Fibroblast of skin of right quadriceps (primary cell): Measurements from ENCODE around the gene CMKLR1.

ENCODE experiments used
- DNase-seq: peaks from one replicate; pipeline ENCODE4 v3.0.0-alpha.2; 2013

The CMKLR1 gene

GRCh38 chr12:108315486-108316105 lies 23.5 kb downstream of the CMKLR1 start:
- DNase-seq = no peak

- no peak for DNase-seq
Observed at GRCh38 chr12:108313606-108314351, 25.3 kb downstream of the CMKLR1 start.

GRCh38 chr12:108313241-108313605 lies 25.9 kb downstream of the CMKLR1 start:
- DNase-seq = no peak

DNA sequence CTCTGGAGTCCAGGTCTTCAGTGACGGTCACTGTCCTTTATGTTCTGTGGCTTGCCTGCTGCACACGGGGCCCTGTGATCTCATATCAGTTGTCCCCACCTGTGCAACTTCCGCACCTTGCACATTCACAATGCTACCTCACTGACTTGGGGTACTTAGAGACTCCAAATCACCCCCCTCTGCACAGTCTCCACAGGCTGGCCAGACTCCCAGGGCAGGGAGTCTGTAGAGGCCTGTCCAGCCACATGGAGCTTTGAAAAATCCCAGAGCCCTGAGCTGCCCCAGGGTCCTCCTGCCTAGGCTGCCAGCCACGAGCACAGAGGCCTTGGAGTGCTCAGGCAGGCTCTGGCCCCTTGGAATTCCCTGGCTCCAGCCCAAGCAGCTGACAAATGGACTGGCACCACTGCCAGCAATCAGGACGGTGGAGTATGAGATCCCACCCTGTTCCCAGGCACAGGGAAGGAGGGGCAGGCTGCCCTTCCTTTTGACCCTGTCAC lies 26.4 kb downstream of the CMKLR1 start:
- no peak for DNase-seq

DNA sequence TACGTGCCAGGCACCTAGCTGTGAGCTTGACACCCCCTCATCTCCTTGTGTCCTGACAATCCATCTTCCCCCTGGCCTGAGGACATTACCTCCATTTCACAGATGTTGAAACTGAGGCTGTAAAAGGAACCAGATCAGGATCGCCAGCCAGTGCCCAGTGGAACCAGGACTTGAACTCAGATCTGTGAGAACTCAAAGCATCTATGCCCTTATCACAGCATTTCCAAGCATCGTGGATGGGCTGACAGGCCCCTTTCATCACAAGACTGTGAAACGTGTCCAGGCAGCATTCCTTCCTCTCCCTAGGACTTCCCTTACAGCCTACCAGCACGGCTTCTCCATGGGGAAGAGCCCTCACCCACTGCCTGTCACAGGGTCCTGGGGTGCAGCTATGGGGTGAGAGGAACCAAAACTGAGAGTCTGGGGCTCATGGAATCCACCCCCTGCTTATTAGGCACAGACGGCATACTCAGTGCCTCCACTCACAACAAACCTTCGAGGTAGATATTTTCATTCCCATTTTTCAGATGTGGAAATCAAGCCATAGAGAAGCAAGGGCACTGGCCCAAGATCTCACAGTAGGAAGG lies 26.9 kb downstream of the CMKLR1 start:
- no peak for DNase-seq

DNA sequence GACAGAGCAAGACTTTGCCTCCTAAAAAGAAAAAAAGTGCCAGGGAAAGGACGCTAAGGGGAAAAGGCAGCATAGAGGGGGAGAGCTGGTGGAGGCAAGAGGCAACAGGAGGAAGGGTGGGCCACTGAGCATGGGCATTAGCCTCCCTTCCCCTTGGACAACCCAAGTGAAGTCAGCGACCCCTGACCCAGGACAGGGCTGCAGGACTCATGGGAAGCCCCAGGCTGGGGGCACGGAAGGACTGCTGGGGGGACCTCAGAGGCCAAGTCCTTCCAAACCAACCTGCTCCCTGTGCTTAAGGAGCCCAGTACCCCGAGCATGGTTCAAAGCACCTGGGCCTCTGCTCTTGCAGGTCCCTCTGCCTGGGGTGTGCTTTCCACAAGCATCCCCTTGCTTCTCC lies 27.5 kb downstream of the CMKLR1 start:
- no peak for DNase-seq

DNA sequence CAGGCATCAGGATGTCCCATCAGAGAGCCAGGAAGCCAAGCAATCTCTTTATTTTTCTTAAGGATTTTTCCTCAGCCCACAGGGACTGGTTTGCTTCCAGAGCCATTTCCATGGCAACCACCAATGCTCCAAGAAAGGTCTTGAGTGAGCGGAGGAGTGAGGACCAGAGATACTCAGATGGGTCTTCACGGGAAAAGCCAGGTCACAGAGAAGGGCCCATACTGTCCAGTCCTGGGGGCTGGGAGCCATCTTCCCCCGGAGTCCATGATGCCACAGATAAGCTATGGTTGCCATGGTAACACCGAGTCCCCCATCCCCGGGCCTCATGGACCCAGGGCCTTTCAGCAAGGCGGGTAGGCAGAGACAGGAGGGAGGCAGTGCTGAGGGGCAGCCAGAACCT lies 28.6 kb downstream of the CMKLR1 start:
- DNase-seq = peak; percentile 13

DNA sequence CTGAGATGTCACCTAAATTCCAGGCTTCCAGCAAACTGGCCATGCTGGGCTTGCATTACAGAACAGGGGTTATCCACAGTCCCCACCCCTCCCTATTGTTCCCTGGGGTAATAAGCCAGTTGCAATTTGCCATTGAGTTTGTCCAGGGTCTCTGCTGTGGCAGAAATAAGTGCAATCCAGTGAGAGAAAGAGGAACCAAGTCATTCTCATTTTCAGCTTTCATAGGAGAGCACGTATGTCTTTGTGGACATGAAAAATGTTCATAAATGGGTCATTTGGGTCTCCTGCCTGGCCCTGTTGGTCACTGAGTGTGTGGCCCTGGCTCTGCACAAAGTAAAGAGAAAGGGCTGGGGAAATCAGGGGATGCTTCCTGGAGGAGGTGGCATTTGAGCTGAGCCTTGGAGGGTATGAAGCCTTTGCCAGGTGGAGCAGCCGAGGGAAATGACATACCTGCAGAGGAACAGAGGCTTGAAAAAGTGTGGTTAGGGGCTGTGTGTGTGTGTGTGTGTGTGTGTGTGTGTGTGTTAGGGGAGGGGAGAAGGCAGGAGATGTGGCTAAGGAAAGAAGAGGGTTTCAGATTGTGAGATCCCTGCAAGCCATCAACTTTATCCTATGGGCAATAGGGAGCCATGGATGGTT lies 29.3 kb downstream of the CMKLR1 start:
- no peak for DNase-seq

DNA sequence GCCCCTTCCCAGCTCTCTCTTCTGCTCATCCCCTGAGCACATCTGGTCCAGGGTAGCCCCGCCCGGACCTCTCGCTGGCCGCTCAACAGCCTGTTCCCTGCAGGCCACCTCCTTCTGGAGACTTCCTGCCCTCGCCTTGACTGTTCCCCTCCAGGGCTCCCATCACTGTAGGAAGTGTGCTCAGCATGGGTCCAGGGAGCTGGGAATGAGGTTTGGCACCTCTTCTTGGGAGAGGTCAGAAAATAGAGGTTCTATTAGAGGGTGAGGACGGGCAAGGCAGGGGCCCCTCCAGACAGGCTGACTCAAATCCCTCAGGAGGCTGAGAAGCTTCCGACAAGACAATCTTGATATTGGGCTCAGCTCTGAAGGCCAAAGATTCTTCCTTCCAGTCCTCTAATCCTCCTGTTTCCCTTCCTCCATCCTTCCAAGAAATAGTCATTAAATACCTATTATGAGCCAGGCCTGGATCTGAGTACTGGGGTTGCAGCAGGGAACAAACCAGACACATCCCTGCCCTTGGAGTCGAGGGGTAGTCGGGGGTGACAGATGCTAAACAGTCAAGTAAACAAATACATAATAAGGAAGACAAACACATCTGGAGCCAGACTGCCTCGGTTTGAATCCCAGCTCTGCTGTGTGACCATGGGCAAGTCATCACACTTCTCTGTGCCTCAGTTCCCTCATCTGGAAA lies 30.6 kb downstream of the CMKLR1 start:
- DNase-seq = peak; percentile 23

DNA sequence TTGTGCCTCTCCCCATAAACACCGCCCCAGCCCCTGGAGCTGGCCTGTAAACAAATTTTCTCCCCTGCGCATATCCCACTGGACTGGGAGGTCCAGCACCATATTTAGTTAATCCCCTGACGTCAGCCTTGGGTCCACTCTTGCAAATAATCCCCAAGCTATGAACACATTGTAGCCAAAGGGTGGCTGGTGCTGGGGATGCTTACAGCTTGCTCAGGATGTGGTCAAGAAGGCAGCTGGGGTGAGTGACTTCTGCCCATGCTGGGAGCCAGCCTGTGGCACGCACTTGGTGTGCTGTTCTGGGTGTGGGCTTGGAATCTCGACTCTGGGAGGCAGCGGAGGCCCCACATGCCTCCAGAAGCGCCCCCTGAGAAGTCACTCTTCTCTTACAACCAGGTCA lies 32.1 kb downstream of the CMKLR1 start:
- DNase-seq = peak; percentile 14

DNA sequence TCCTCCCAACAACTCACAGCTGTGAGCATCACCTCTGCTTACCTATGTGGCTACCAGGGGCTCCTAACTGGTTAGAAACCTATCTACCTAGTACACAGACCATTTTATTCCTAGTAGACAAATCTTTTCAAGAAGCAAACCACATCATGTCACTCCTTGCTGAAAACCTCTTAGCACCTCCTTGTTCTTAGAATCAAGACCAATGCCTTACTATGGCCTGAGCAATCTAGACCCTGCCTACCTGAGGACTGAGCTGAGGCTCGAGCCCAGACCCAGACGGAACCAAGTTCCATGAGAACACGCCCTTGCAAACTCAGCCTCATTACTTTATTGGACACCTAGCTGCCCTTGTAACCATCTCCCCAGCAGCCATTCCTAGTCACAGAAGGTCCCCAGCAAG lies 32.6 kb downstream of the CMKLR1 start:
- DNase-seq = no peak

DNA sequence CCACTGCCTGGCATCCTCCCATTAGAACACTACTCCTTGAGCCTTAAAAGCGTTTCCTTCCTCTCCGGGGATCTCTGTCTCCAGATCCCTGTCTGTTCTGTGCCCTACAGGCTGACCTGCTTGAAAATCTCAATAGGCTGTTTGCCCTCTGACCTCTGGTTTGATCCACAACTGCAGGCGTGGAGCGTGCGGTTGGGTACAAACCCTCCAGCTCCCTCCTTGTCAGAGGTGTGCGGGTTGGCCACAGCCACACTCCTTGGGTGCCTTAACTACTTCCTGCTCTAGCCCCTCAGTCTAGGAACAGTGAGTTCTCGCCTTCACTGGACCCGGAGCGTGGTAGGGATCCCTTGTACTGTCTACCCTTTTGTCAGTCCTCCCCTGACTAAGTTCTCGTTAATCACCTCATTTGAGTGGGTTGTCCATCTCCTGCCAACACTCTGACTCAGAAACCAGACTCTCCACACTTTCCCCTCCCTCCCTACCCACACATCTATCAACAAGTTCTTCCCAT lies 33.1 kb downstream of the CMKLR1 start:
- DNase-seq = peak; percentile 46

- peak; percentile 85 for DNase-seq
Observed at GRCh38 chr12:108305520-108305919, 33.6 kb downstream of the CMKLR1 start.

DNA sequence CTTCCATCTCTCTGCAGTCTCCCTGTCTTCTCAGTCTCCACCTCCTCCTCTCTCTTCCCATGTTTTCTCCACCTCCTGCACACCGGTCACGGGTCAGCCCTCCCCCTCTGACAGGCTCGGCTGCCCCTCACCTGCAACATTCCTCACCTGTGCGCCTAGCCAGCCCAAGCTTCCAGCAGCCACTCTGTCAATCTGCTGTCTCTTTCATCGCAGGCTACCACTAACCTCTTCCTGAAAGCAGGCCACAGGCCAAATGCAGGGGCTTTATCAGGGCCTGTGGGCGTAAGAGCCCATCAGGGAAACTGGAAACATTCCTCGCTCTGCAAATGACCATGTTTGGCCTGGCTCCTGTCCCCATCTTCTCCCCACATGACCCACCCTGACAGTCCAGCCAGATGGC lies 34.5 kb downstream of the CMKLR1 start:
- no peak for DNase-seq

DNA sequence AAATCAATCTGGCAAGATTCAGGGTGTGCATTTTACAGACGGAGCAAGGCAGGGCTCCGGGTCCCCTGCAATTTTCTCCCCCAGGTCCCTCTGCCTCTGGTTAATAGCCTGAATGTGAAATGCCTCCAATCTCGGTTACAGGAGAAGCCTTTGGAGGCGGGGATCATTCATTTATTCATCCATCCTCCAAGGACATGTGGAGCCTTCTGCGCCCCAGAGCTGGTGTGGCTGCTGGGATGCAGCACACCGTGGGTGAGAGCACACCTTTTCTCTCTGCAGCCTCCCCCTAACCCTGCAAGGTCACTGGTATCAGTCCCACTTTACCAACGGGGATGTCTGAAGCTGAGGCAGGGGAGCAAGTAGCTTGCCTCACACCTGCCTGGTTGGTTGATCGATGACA lies 35.4 kb downstream of the CMKLR1 start:
- no peak for DNase-seq

- DNase-seq = peak; percentile 8
Observed at GRCh38 chr12:108302403-108303311, 36.5 kb downstream of the CMKLR1 start.

GRCh38 chr12:108302016-108302402 lies 37.1 kb downstream of the CMKLR1 start:
- DNase-seq = no peak

DNA sequence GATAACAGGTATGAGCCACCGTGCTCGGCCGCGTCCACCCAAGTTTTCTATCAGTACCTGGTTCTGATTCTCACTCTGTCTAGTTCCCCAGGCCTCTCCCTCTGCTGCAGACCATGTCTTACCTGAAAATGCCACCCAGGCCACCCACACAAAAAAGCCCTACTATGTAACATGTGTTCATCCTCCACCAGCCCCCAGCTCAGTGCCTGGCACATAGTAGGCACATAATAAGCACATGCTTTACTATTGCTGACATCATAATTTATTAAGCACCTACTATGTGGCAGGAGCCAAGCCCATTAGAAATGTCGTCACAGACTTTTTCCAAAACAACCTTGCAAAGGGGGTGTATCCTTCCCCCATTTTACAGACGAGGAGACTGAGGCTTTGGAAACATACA lies 37.8 kb downstream of the CMKLR1 start:
- DNase-seq = no peak

DNA sequence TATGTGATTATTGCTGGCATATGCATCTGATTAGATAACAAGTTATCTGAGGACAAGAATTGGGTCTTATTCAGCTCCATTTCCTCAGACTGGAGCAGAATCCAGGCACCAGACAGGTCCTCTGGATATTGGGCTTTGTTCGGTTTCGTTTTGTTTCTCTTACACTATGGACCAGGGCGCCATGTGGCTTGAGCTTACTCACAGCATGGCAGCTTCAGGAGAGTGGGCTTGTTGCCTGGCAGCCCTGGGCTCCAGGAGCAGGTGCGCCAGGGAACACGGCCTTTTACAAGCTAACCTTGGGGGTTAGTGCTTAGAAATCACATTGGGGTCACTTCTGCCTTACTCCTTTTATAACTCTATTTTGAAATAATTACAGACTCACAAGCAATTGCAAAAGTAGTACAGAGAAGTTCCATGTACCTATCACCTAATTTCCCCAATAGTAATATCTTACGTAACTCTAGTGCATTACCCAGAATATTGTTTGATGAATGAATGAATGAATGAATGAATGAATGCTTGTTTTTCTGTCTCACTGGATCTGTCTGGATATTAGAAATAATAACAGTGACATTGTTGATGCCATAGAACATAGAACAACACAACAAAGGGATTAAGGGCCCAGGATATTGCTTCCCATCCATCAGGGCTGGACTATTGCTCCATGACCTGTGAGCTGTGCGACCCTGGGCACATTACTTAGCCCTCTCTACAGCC lies 39.0 kb downstream of the CMKLR1 start:
- DNase-seq = no peak

GRCh38 chr12:108299516-108299915 lies 39.6 kb downstream of the CMKLR1 start:
- DNase-seq = no peak

DNA sequence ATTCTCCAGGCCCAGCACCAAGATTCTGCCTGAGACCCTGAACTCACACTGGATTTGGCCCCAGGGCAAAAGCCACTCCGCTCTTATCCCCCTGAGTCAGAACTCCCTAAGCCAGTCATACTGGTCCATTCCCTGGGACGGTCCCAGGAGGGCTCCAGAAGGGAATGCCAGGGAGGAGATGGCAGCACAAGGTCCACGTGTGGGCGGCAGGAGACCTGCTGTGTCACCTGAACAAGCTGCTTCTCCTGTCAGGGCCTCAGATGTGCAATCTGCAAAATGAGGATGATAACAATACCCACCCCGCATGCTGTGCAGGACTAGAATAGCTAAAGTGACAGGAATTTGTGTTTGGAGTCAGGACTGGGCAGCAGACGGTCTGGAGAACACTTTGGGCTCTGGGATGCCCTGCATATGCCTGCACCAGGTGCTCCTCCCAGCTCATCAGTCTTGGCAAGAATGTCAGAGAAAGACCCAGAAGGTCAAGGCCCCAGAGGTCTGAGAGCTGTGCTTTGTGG lies 40.3 kb downstream of the CMKLR1 start:
- DNase-seq = no peak
